Measurements from ENCODE around the gene MED20. TPM values are rescaled to one million over a fixed set of nuclear protein-coding genes. Genes with fewer than 3 reads are reported as not detected.

MED20 gene
- total RNA-seq, 1 experiment from 2014 or later, result 42.4 TPM

DNA sequence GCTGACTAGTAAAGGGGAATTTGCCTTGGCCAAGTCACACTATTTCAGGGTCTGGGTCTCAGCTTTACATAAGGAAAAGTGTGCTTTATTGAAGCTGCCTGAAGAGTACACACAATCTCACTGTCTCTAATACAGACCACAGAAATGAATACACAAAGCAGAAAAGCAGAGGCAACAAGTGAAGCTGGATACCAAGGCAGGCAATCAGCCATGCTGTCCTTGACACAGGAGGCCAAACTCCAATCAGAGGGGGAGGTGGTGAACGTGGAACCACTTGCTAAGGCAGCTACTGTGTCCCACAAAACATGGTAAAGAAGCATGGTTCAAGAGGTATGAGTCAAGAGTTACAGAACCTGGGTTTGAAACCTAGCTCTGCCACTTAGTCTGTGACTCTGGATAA, 42.4 kb upstream of the MED20 start (continued):
- TF ChIP-seq, protein P1, sequence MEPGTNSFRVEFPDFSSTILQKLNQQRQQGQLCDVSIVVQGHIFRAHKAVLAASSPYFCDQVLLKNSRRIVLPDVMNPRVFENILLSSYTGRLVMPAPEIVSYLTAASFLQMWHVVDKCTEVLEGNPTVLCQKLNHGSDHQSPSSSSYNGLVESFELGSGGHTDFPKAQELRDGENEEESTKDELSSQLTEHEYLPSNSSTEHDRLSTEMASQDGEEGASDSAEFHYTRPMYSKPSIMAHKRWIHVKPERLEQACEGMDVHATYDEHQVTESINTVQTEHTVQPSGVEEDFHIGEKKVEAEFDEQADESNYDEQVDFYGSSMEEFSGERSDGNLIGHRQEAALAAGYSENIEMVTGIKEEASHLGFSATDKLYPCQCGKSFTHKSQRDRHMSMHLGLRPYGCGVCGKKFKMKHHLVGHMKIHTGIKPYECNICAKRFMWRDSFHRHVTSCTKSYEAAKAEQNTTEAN (CRISPR knock-in tag; IDR thresholded peaks at IDR 0.05), result no peak
- TF ChIP-seq, protein P2, sequence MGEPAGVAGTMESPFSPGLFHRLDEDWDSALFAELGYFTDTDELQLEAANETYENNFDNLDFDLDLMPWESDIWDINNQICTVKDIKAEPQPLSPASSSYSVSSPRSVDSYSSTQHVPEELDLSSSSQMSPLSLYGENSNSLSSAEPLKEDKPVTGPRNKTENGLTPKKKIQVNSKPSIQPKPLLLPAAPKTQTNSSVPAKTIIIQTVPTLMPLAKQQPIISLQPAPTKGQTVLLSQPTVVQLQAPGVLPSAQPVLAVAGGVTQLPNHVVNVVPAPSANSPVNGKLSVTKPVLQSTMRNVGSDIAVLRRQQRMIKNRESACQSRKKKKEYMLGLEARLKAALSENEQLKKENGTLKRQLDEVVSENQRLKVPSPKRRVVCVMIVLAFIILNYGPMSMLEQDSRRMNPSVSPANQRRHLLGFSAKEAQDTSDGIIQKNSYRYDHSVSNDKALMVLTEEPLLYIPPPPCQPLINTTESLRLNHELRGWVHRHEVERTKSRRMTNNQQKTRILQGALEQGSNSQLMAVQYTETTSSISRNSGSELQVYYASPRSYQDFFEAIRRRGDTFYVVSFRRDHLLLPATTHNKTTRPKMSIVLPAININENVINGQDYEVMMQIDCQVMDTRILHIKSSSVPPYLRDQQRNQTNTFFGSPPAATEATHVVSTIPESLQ (CRISPR knock-in tag; IDR thresholded peaks at IDR 0.05), result no peak
- no peak for TF ChIP-seq SP1 (CRISPR knock-in tag; conservative IDR thresholded peaks at IDR 0.05)

DNA sequence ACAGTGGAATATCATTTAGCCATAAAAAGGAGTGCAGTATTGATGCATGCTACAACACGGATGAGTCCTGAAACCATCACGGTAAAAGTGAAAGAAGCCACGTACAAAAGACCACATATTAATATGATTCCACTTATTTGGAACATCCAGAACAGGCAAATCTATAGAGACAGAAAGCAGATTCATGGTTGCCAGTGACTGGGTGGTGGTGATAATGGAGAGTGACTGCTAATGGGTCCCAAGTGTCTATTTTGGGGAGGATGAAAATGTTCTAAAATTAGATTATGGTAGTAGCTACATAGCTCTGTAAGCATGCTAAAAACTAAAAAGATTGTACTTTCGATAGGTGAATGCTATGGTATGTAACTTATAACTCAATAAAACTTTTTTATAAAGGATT, 39.1 kb upstream of the MED20 start:
- TF ChIP-seq RELA (CRISPR knock-in tag; IDR thresholded peaks at IDR 0.05; ENCODE audit: borderline replicate concordance) (no peak), ETV6 (CRISPR knock-in tag; IDR thresholded peaks at IDR 0.05) (no peak), ZNF121 (CRISPR knock-in tag; IDR thresholded peaks at IDR 0.05) (no peak), ZNF416 (CRISPR knock-in tag; IDR thresholded peaks at IDR 0.05) (no peak), IRF2 (CRISPR knock-in tag; IDR thresholded peaks at IDR 0.05; ENCODE audit: borderline replicate concordance, low read depth) (no peak), HMGA2 (CRISPR knock-in tag; IDR thresholded peaks at IDR 0.05) (no peak), FOXJ3 (CRISPR knock-in tag; IDR thresholded peaks at IDR 0.05; ENCODE audit: borderline replicate concordance) (no peak), TCF7 (CRISPR knock-in tag; IDR thresholded peaks at IDR 0.05; ENCODE audit: low read depth) (no peak), SOX15 (CRISPR knock-in tag; IDR thresholded peaks at IDR 0.05) (no peak), ZNF138 (CRISPR knock-in tag; conservative IDR thresholded peaks at IDR 0.05) (no peak), GRHL2 (CRISPR knock-in tag; IDR thresholded peaks at IDR 0.05; ENCODE audit: insufficient replicate concordance, severe bottlenecking) (no peak), NR3C1 (CRISPR knock-in tag; conservative IDR thresholded peaks at IDR 0.05; ENCODE audit: low read depth) (no peak)
- TF ChIP-seq, protein P3, sequence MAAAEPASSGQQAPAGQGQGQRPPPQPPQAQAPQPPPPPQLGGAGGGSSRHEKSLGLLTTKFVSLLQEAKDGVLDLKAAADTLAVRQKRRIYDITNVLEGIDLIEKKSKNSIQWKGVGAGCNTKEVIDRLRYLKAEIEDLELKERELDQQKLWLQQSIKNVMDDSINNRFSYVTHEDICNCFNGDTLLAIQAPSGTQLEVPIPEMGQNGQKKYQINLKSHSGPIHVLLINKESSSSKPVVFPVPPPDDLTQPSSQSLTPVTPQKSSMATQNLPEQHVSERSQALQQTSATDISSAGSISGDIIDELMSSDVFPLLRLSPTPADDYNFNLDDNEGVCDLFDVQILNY (CRISPR knock-in tag; IDR thresholded peaks at IDR 0.05), result no peak
- TF ChIP-seq, protein P4, sequence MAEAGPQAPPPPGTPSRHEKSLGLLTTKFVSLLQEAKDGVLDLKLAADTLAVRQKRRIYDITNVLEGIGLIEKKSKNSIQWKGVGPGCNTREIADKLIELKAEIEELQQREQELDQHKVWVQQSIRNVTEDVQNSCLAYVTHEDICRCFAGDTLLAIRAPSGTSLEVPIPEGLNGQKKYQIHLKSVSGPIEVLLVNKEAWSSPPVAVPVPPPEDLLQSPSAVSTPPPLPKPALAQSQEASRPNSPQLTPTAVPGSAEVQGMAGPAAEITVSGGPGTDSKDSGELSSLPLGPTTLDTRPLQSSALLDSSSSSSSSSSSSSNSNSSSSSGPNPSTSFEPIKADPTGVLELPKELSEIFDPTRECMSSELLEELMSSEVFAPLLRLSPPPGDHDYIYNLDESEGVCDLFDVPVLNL (CRISPR knock-in tag; IDR thresholded peaks at IDR 0.05; ENCODE audit: borderline replicate concordance, low read depth), result no peak
- TF ChIP-seq, protein P2 (CRISPR knock-in tag; IDR thresholded peaks at IDR 0.05), result no peak
- TF ChIP-seq, protein P5, sequence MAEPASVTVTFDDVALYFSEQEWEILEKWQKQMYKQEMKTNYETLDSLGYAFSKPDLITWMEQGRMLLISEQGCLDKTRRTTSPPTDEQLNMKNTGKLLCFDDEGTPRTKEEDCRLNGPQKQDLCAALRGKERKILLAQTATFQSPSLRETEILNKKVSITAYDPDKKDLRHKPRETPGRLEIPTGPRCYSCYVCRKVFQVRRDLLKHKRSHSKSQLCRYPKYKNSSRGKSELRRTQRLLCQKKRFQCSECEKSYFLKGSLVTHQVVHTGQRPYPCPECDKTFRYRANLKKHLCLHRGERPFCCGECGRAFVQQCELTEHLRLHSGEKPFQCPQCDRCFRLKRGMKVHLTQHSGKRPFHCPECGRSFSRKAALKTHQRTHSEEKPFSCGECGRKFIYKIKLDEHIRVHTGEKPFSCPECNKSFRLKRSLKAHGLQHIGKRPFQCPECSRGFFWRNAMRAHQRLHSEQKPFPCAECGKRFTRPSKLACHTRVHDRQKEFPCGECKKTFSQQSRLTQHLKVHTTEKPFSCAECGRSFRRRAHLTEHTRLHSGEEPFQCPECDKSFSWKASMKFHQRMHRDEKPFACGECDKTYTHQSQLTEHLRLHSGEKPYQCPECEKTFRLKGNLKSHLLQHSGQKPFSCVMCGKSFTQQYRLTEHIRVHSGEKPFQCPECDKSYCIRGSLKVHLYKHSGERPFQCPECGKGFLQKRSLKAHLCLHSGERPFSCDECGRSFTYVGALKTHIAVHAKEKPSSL (CRISPR knock-in tag; conservative IDR thresholded peaks at IDR 0.05), result no peak
- TF ChIP-seq, protein P6, sequence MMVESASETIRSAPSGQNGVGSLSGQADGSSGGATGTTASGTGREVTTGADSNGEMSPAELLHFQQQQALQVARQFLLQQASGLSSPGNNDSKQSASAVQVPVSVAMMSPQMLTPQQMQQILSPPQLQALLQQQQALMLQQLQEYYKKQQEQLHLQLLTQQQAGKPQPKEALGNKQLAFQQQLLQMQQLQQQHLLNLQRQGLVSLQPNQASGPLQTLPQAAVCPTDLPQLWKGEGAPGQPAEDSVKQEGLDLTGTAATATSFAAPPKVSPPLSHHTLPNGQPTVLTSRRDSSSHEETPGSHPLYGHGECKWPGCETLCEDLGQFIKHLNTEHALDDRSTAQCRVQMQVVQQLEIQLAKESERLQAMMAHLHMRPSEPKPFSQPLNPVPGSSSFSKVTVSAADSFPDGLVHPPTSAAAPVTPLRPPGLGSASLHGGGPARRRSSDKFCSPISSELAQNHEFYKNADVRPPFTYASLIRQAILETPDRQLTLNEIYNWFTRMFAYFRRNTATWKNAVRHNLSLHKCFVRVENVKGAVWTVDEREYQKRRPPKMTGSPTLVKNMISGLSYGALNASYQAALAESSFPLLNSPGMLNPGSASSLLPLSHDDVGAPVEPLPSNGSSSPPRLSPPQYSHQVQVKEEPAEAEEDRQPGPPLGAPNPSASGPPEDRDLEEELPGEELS (CRISPR knock-in tag; IDR thresholded peaks at IDR 0.05), result no peak
- TF ChIP-seq, protein P7, sequence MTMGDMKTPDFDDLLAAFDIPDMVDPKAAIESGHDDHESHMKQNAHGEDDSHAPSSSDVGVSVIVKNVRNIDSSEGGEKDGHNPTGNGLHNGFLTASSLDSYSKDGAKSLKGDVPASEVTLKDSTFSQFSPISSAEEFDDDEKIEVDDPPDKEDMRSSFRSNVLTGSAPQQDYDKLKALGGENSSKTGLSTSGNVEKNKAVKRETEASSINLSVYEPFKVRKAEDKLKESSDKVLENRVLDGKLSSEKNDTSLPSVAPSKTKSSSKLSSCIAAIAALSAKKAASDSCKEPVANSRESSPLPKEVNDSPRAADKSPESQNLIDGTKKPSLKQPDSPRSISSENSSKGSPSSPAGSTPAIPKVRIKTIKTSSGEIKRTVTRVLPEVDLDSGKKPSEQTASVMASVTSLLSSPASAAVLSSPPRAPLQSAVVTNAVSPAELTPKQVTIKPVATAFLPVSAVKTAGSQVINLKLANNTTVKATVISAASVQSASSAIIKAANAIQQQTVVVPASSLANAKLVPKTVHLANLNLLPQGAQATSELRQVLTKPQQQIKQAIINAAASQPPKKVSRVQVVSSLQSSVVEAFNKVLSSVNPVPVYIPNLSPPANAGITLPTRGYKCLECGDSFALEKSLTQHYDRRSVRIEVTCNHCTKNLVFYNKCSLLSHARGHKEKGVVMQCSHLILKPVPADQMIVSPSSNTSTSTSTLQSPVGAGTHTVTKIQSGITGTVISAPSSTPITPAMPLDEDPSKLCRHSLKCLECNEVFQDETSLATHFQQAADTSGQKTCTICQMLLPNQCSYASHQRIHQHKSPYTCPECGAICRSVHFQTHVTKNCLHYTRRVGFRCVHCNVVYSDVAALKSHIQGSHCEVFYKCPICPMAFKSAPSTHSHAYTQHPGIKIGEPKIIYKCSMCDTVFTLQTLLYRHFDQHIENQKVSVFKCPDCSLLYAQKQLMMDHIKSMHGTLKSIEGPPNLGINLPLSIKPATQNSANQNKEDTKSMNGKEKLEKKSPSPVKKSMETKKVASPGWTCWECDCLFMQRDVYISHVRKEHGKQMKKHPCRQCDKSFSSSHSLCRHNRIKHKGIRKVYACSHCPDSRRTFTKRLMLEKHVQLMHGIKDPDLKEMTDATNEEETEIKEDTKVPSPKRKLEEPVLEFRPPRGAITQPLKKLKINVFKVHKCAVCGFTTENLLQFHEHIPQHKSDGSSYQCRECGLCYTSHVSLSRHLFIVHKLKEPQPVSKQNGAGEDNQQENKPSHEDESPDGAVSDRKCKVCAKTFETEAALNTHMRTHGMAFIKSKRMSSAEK (CRISPR knock-in tag; IDR thresholded peaks at IDR 0.05; ENCODE audit: borderline replicate concordance), result no peak
- Mint-ChIP-seq H3K4me3 (no peak overlapping the region), H3K27me3 (ENCODE audit: low read depth) (no peaks in the 10 kb centered on the region; the same call in 1 of the 2 replicates), H3K4me1 (peaks cover 21% of the 10 kb centered on the region), H3K9me3 (no peaks in the 10 kb centered on the region), H3K36me3 (no peaks in the 10 kb centered on the region), H3K27ac (no peak overlapping the region)
- DNase-seq (ENCODE audit: low spot score) (no peak), ATAC-seq (no peak)
- ChIA-PET POLR2A (interaction anchor here (0.7 kb wide), 1 partner anchor 159 kb away, joined by 3 read pairs; no protein-coding TSS in a partner anchor), CTCF (interaction anchor here (1.1 to 1.7 kb wide), 2 partner anchors 23 to 39 kb away, joined by 3 to 5 read pairs; partner anchors contain the start of genes BYSL and MED20)
